Activated T-cell treated with anti-CD3 and anti-CD28 coated beads for 1 hour (primary cell): ENCODE measurements around the gene PUS3.

Experiments used
- DNase-seq: peaks from one replicate; pipeline ENCODE4 v3.0.0-alpha.2; 2020; ENCODE audit warnings: low read depth

Gene PUS3

GRCh38 chr11:125941619-125942611, 38.9 kb upstream of the PUS3 start:
- DNase-seq, result peak; percentile 25

GRCh38 chr11:125941267-125941618, 38.2 kb upstream of the PUS3 start:
- DNase-seq, result no peak

GRCh38 chr11:125940145-125940544, 37.1 kb upstream of the PUS3 start:
- no peak for DNase-seq

GRCh38 chr11:125939081-125939521, 36.1 kb upstream of the PUS3 start:
- no peak for DNase-seq

GRCh38 chr11:125938418-125938817, 35.4 kb upstream of the PUS3 start:
- no peak for DNase-seq

- no peak for DNase-seq
Observed at GRCh38 chr11:125935618-125936199, 32.7 kb upstream of the PUS3 start.

GRCh38 chr11:125935056-125935455, 32.0 kb upstream of the PUS3 start:
- DNase-seq, result no peak

- no peak for DNase-seq
Observed at GRCh38 chr11:125934473-125934872, 31.5 kb upstream of the PUS3 start.

GRCh38 chr11:125933030-125933813, 30.2 kb upstream of the PUS3 start:
- no peak for DNase-seq

GRCh38 chr11:125932301-125932700, 29.3 kb upstream of the PUS3 start:
- DNase-seq, result no peak

GRCh38 chr11:125931668-125932067, 28.7 kb upstream of the PUS3 start:
- no peak for DNase-seq

GRCh38 chr11:125931116-125931515, 28.1 kb upstream of the PUS3 start:
- no peak for DNase-seq

- no peak for DNase-seq
Observed at GRCh38 chr11:125930076-125930450, 27.1 kb upstream of the PUS3 start.

GRCh38 chr11:125929445-125930075, 26.6 kb upstream of the PUS3 start:
- DNase-seq, result no peak

- DNase-seq, result no peak
Observed at GRCh38 chr11:125926682-125927081, 23.7 kb upstream of the PUS3 start.

- no peak for DNase-seq
Observed at GRCh38 chr11:125925804-125926203, 22.8 kb upstream of the PUS3 start.

- DNase-seq, result no peak
Observed at GRCh38 chr11:125925247-125925740, 22.3 kb upstream of the PUS3 start.

- no peak for DNase-seq
Observed at GRCh38 chr11:125924384-125925007, 21.5 kb upstream of the PUS3 start.

GRCh38 chr11:125923633-125924032, 20.6 kb upstream of the PUS3 start:
- DNase-seq, result no peak

GRCh38 chr11:125923012-125923579, 20.1 kb upstream of the PUS3 start:
- peak; percentile 33 for DNase-seq

GRCh38 chr11:125922156-125922555, 19.1 kb upstream of the PUS3 start:
- no peak for DNase-seq
